Spleen (tissue), 7 donors: ENCODE data around the gene NLRP10.

Source experiments
- CTCF ChIP-seq, 11 experiments: fragments of 200-600 bp in 7 of 11; fragments of 450-650 bp in 4 of 11; sonication (generic) in 4 of 11; IDR thresholded peaks in 8 of 11; conservative IDR thresholded peaks in 3 of 11; 1 replicate in 7 of 11; 2 replicates in 4 of 11; pipeline versions ENCODE4 v1.4.0 to v1.8.0; 2016 to 2021; ENCODE audit warnings: antibody characterized with exemption in 11 of 11, inconsistent platforms in 4 of 11, mild to moderate bottlenecking in 1 of 11
- POLR2A ChIP-seq, 3 donors: fragments of 450-650 bp; IDR thresholded peaks; one replicate each; pipeline ENCODE4 v1.5.1; 2017; ENCODE audit warnings: antibody characterized with exemption in 3 of 3, mild to moderate bottlenecking in 1 of 3
- donor health status: DM: no; HTN: no; CAD: no; lungs with moderate emphysema.
- donor health status: DM: no; HTN: no; CAD: no.
- donor health status: DM: no; HTN: no; CAD: no.

GRCh38 chr11:7983832-7984590 lies 18.8 kb upstream of the NLRP10 start:
- TF ChIP-seq CTCF (IDR thresholded peaks at IDR 0.05 in 8 of 11, conservative IDR thresholded peaks at IDR 0.05 in 3 of 11), result no peak
- TF ChIP-seq POLR2A (IDR thresholded peaks at IDR 0.05), result no peak
